GM12878 (cell line): ENCODE results near the gene B3GNT9.

Experiments
- CTCF ChIP-seq, 3 experiments: IDR thresholded peaks in 2 of 3; conservative IDR thresholded peaks in 1 of 3; 2 replicates each; pipeline ENCODE4 v1.5.1; 2011; ENCODE audit warnings: low read depth in 3 of 3, low read length in 3 of 3, mild to moderate bottlenecking in 3 of 3, control low read depth in 2 of 3, moderate library complexity in 2 of 3, inconsistent platforms in 1 of 3, mixed read lengths in 1 of 3; ENCODE audit not compliant: control insufficient read depth in 2 of 3, insufficient read depth in 1 of 3; ENCODE audit errors: extremely low read depth in 1 of 3
- POLR2A ChIP-seq: IDR thresholded peaks from 2 replicates; pipeline ENCODE4 v1.6.1; 2011; ENCODE audit warnings: low read depth, mild to moderate bottlenecking, low read length
- TARDBP ChIP-seq: IDR thresholded peaks from 2 replicates; pipeline ENCODE4 v1.6.1; 2016; ENCODE audit warnings: borderline replicate concordance

GRCh38 chr16:67112591-67113399 is 38.0 kb downstream of the B3GNT9 start:
- TF ChIP-seq POLR2A (no peak), TARDBP (no peak), CTCF (IDR thresholded peaks at IDR 0.05 in 2 of 3, conservative IDR thresholded peaks at IDR 0.05 in 1 of 3; ENCODE audit: control insufficient read depth in 2 of 3, extremely low read depth in 1 of 3, insufficient read depth in 1 of 3, low read depth in 3 of 3, low read length in 3 of 3) (no peak)
